ENCODE data around the gene SOCS7.

- no peak for TF ChIP-seq CTCF (IDR thresholded peaks at IDR 0.05)
- TF ChIP-seq EZH2 (IDR thresholded peaks at IDR 0.05; ENCODE audit: borderline replicate concordance, insufficient read depth, low read depth, low read length, poor library complexity, severe bottlenecking): no peak
These were observed 13.6 kb upstream of the SOCS7 start for GRCh38 chr17:38338053-38338452.
